GM21786 (cell line): ENCODE measurements around the gene TRIM39.
"Not testable (repeated sequence)": the region's sequence is repeated elsewhere in the genome, so short reads cannot be mapped to it uniquely, and the experiment has no call there.

Experiments
- ATAC-seq: cut with Tn5 transposase; IDR thresholded peaks from one replicate; pipeline ENCODE4 v1.9.1; 2021; ENCODE audit not compliant: unreplicated experiment

The TRIM39 gene

DNA sequence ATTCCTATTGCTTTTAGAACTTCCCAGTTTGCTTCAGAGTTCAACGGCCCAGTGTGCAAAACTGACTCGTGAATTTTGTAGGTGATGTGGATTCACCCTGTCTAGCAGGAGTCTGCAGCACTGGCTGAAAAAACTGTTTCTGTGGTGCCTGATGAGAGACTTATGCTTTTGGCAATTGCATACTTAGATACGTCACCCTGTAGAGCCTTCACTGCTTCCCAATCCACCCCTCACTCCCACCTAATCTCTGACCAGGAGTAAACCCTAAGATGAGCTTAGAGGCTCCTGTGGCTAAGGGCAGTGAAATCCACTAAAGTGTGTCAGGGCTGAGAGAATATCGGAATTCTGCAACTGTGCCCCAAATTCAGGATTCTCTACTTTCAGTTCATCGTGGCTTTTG, 32.5 kb downstream of the TRIM39 start:
- ATAC-seq, result no peak

DNA sequence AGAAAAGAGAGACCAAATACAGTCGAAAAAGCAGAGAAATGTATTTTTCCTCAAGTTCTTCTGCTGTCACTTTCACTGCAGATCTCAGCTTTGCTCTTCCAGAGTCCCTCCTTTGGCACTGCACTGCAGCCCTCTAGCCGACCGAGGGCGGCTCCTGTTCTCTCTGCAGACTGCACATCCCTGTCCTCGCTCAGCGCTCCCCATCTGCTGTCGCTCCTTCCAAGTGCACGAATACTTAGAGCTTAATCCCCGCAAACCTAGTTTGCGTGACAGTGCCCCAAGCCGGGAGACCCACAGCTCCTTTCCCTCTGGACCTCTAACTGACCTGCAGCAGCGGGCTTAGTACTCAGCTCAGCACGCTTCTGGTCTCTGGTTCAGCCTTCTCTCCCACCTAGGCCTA, 33.4 kb downstream of the TRIM39 start:
- no peak for ATAC-seq

DNA sequence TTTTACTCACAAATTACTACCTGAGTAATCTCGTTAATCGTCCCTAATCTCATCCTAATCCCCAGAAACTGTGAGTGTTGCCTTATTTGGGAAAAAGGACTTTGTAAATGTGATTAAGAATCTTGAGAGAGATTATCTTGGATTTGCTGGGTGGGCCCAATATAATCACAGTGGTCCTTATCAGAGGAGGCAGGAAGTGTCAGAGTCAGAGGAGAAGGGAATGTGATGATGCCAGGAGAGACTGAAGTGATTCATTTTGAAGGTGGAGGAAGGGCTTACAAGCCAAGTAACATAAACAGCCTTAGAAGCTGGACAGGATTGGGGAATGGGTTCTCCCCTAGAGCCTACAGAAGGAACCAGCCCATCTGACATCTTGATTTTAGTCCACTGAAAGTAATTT, 34.9 kb downstream of the TRIM39 start:
- no peak for ATAC-seq

DNA sequence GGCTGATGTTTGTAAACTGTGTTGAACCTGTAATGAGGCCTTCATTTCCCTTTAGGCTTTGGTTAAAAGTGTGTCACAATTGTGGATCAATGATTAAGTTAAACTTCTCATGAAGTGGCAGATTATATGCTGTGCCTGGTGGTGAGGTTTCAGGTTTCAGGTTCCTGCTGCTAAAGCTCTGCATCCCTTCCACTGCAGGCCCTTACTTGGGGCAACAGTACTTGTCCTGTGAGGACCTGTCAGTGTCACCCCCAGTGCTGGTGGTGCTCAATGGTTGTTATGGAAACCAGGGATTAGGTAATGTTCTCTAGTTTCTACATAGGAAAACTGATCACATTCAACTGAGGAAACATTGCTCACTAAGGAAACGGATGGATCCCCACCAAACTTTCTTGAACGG, 36.7 kb downstream of the TRIM39 start:
- ATAC-seq, result no peak

DNA sequence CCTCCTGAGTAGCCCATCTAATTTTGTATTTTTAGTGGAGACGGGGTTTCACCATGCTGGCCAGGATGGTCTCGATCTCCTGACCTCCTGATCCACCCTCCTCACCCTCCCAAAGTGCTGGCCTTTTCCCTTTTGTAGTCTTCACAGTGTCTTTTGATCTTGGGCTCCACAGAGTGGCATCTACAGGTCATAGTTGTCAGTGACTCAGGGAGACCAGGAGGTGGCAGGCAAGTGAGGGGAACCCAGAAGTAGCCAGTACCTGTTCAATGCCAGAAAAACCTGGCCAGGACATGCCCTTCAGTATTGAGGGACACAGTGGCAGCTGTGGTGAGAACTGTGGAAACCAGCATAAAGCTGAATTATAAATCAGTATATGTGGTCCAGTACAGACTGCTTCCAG, 37.9 kb downstream of the TRIM39 start:
- ATAC-seq, result no peak

DNA sequence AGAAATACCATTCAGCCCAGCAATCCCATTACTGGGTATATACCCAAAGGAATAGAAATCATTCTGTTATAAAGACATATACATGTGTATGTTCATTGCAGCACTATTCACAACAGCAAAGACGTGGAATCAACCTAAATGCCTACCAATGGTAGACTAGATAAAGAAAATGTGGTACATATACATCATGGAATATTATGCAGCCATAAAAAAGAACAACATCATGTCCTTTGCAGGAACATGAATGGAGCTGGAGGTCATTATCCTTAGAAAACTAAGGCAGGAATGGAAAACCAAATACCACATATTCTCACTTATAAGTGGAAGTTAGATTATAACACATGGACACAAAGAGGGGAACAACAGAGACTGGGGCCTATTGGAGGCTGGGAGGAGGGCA, 42.6 kb downstream of the TRIM39 start:
- not testable (repeated sequence) for ATAC-seq

DNA sequence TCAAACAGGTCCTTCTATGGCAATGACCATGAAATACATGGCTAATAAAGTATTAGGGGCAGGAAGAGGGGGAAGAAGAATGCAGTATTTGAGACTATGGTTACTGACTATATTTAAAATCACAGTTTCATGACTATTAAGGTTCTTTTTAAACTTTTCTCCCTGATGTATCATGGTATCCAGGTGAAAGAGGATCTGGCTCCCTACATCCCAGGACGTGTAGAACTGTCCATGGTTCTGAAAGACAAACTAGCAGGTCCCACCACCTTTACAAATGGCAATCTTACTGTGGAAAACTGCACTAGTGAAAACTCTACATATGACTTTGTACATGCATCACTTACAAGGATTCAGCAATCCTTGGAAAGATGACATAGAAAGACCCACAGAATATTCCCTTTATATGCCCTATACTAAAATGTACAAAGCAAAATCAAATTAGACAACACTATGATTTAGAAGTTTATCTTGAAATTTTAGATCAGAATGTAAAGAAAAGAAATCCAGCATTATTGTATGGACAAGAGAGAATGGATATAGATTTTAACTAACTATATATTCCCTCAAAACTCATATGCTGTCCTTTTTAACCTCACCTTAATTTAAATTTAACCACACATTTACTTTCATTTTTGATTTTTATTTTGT, 51.7 kb downstream of the TRIM39 start:
- no peak for ATAC-seq

DNA sequence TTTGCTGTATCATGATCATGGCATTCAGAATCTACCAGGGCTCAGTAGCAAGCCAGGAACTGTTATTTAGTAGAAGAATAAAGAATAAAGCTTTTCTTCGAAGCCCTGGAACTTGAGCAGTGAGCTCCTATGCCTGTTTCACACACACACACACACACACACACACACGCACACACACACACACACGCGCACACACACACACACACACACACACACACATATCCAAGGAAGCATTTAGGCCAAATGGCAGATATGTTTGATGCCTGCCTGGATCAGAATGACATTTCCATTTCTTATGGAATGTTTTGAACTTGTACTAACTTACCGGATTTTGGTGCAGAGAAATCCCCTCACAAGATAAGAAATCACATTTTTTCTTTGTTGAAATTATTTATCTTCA, 53.7 kb downstream of the TRIM39 start:
- no peak for ATAC-seq

DNA sequence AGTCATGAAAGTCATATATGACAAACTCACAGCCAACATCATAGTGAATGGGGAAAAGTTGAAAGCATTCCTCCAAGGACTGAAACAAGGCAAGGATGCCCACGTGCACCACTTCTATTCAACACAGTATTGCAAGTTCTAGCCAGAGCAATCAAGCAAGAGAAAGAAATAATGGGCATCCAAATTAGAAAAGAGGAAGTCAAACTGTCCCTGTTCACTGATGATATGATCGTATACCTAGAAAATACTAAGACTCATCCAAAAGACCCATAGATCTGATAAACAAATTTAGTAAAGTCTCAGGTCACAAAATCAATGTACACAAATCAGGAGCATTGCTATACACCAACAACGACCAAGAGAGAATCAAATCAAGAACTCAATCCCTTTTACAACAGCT, 59.4 kb downstream of the TRIM39 start:
- no peak for ATAC-seq

DNA sequence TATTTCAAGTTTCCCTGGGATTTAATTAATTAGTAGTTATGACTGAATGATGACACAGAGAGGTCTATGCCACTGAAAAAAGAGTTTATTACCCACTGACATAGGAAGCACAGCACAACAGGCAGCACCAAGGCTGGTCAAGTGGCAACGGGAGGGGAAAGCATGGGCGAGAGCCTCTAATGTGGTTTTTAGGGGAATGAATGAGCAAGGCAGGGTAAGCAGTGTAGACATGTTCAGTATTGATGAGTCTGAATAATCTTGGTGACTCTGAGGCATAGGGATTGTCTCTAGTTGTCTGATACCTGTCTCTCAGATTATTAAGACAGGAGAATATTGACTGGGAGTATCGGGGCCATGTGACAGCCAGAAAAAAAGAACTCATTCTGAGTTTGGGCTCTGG, 64.5 kb downstream of the TRIM39 start:
- ATAC-seq, result no peak
